HG02938 (cell line): ENCODE results near the gene PROM2.
"Not testable (repeated sequence)": the region's sequence is repeated elsewhere in the genome, so short reads cannot be mapped to it uniquely, and the experiment has no call there.

ENCODE experiments used
- ATAC-seq: cut with Tn5 transposase; IDR thresholded peaks from one replicate; pipeline ENCODE4 v1.9.1; 2021; ENCODE audit warnings: mild to moderate bottlenecking, moderate library complexity; ENCODE audit not compliant: unreplicated experiment

The PROM2 gene

DNA sequence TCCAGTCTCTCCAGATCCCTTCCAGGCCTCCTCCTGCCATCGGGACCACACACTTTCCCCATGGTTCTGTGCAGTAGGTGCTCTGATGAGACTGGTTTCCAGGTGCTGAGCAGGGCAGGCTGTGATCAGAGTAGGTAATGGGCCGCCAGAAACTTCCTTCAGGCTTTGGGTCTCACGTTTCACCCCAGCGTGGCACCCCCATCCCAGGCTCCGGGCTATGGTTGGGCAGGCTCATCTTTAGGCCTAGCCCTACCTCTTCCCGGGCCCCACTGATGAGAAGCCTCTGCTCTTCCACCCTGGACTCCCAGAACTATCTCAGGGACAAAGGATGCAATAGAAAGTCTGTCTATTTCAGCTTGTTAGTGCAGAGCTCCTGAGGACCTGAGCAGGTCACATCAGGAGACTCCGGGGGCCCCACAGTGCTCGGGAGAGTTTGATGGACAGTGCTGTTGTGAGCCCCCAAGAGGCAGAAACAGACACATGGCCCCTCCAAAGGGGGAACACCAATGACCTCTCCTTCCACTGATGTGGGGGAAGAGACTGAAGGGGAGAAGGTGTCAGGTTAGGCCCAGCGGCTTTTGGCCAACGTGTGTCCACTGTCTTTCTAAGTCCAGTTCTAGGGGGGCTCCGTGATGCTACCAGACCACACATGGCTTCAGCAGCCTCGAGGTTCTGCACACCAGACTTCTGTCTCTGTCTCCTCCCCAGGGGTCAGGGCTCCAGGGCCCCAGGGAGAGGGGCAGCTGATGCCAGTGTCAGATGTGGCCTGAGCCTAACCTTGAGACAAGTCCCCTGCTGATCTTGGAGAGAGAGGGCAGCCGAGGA is 5.8 kb upstream of the PROM2 start:
- ATAC-seq, result no peak

DNA sequence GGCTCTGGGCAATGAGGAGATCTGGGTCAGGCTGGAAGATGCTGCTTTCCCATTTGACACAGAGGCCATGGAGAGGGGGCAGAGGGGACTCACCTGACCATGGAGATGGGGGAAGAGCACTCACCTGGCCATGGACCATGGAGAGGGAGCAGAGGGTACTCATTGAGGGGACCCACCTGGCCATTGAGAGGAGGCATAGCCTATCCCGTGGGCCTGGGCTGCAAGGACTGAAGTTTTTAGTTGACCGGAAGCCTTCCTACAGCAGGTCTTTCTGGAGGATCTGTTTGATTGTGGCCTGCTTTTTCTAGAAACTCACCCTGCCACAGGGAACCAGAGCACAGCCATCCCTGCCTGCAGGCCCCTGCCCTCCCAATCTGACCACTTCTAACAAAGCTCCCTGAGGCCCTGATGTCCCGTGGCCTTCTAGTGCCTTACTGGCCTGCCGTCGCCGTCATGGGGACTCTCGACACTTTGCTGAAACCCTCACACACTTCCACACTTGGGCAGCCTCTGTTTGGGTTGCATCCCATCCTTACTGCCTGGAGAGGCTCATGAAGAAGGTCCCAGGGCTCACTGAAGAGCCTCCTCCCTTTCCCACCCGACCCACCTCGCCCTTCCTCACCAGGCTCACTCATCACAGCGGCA is 5.1 kb upstream of the PROM2 start:
- ATAC-seq, result no peak

GRCh38 chr2:95269745-95270144 is 4.5 kb upstream of the PROM2 start:
- not testable (repeated sequence) for ATAC-seq

- ATAC-seq, result no peak
Observed at GRCh38 chr2:95270541-95271081, 3.6 kb upstream of the PROM2 start.

DNA sequence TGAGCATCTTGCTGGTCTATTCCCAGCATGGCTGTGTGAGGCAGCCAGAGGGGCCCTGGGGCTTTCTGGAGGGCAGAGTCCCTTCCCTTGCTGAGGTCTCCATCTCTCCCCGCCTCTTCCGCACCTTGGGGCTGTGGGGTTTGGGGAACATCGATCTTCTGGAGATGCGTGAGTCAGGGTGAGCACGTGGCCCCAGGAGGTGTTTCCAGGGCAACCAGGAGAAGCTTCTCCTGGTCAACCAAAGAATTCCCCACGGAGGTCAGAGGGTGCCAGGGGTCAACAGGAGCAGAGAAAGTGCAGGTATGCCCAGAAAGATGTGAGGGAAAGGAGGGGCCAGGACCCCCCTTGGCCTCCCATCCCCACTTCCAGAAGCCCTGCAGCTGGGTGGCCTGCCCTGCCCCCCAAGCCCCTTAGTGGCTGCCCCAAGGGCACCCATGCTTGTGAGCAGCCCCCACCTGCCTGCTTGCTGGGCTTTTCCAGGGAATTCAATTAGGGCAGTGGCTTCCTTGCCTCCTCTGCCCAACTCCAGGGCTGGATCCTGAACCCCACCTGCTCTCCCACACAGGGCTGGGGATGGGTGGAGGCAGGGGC is 2.8 kb upstream of the PROM2 start:
- no peak for ATAC-seq

DNA sequence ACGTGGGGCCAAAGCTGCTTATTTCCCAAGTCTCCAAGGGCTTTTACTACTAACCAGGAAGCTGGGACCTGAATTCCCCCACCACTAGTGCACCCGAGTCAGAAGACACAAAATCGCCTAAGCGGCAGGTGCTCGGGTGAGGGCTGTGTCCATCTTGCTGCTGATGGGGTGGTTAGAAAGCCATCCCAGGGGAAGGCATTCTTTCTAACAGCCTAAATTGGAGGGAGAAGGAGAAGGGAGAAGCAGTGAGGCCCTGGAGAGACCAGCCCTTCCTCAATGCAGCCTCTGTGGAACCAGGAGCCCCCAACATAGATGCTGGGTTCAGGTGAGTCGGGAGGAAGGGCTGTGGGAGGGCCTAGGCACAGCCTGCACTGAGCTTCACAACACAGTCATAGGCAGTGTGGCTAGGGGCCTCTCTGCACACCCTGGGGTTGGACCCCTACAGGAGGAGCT is 1.9 kb upstream of the PROM2 start:
- ATAC-seq, result no peak

DNA sequence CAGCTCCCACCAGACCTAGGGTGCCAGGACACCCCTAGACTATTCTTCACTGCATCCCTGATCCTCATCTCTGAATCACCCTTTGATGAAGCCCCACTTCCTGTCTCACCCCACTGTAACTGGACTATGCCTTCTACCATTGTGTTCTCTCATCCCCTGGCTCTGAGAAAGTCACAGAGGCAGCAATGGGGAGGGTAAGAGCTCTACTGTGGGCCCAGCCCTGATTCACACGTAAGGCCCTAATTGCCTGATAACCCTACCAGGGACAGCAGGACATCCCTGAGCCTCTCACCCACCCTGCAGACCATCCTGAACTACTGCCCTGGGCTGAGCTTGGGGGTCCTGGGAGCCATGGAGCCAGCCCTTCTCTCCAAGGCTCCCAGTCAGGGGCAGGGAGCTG is 1.5 kb upstream of the PROM2 start:
- ATAC-seq, result no peak

- ATAC-seq, result no peak
Observed at GRCh38 chr2:95273566-95274290, 521 bp upstream of the PROM2 start.

DNA sequence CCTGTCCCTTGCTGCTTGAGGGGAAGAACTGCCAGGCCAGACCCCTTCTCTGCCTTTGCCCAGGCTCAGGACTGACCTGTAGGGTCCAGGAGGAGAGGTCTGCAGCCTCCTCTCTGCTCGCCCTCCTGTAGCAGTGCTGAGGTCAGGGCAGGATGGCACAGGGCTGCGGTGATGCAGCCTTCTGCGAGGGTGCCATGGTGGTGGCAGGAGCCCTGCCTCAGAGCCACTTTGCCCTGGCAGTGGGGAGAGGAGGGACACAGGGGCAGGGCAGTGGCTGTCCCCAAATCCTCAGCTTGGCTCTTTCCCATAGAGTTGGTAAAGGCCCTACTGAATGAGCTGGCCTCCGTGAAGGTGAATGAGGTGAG is 884 bp downstream of the PROM2 start:
- ATAC-seq, result no peak

GRCh38 chr2:95275601-95276243 is 1.5 kb downstream of the PROM2 start:
- ATAC-seq, result no peak

DNA sequence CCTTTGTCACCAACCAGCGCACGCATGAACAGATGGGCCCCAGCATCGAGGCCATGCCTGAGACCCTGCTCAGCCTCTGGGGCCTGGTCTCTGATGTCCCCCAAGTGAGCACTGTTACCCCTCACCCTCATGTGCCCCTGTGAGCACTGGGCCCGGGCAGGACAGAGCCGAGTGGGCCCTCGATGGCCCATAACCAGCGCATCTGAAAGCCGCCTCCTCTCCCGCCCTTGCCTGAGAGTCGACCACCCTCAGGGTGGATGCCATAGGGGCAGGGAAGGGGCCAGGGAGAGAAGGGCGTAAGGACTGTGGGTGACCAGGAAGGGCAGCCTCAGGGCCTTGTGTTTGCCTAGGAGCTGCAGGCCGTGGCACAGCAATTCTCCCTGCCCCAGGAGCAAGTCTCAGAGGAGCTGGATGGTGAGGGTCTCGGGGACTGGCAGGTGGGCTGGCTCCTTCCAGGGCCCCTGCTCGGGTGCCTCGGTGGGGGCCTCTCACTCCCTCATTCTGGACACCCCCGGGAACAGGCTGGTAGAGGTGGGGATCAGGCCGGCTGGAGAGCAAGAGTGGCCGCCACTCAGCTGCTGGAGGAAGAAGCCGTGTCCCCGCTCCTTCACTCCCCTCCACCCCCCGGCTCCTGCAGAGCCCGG is 2.1 kb downstream of the PROM2 start:
- ATAC-seq, result no peak

DNA sequence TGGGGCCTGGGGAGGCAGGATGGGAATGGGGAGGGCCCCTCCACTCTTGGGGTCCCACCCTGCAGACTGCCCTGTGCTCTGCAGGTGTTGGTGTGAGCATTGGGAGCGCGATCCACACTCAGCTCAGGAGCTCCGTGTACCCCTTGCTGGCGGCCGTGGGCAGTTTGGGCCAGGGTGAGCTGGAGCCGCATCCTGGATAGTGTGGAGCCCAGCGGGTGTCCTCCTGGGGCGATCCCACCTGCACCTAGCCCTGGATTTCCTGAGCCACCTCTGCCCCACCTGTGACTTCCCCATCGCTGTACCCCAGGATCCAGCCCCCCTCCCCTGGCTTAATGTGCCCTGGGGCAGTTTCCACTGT is 2.6 kb downstream of the PROM2 start:
- no peak for ATAC-seq

DNA sequence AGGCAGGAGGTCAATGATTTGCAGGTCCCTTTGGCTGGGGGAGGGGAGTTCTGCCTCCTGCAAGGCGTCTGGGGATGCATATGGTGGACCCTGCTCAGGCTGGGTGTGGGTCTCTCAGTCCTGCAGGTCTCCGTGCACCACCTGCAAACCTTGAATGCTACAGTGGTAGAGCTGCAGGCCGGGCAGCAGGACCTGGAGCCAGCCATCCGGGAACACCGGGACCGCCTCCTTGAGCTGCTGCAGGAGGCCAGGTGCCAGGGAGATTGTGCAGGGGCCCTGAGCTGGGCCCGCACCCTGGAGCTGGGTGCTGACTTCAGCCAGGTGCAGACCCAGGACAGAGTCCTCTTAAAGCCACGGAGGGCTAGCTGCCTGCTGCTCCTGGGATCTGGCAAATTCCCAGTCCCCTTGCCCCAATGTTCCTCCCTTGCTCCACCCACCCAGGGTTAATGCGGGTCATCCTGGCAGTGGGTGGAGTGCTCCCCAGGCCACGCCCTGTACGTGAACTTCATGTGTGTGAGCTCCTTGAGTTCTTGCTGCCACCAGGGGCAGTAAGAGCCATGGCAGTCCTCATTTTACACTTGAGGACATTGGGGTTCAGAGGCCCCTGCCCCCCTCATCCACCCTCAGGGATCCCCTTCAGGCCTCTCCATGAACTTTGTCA is 3.1 kb downstream of the PROM2 start:
- ATAC-seq, result no peak

DNA sequence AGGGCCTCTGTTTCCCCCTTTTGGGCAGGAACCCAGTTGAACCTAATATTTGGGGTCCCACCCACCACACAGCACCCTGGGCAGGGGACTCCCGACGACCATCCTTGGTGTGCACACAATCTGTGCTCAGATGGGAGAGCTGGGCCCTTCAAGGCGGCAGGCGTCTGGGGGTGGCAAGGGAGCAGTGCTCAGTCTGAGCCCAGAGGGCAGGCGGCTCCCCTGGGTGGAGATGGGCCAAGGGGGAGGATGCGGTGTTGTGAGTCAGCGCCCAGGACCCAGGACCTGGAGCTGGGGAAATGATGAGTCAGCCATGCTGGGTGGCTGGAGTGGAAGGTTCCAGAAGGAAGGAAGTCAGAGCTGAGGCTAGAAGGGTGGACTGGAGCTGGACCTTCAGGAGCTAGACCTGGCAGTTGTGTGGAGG is 3.8 kb downstream of the PROM2 start:
- ATAC-seq, result no peak

DNA sequence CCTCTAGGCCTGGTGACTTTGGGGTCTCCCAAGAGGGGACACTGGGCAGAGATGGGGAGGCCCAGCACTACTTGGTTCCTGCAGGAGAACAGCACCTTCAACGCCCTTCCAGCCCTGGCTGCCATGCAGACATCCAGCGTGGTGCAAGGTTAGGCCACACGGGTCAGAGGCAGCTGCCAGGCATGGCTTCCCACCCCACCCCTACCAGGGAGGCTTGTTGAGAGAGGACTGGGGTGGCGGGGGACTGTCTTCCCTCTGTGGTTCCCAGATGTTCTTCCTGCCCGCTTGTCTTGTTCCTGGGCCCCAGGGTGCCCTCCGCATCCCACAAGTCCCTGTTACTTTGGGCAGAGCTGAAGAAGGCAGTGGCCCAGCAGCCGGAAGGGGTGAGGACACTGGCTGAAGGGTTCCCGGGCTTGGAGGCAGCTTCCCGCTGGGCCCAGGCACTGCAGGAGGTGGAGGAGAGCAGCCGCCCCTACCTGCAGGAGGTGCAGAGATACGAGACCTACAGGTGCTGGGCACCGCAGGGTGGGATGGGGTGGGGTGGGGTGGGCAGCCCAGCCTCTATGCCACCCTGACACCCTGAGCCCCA is 4.5 kb downstream of the PROM2 start:
- ATAC-seq, result no peak

DNA sequence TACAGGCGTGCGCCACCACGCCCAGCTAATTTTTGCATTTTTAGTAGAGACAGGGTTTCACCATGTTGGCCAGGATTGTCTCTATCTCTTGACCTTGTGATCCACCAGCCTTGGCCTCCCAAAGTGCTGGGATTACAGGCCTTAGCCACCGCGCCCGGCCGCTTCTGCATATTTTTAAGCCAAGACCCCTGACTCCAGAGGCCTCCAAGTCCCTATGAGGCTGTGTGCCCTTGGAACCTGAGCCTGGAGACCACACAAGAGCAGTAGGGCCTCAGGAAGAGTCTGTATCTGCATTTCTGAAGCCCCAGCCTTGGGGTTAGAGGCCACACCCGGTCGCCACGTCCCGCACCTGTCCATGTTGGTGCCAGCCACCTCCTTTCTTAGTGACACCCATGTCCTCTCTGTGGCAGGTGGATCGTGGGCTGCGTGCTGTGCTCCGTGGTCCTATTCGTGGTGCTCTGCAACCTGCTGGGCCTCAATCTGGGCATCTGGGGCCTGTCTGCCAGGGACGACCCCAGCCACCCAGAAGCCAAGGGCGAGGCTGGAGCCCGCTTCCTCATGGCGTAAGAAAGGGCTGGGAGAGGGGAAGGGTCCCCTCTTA is 5.3 kb downstream of the PROM2 start:
- no peak for ATAC-seq

GRCh38 chr2:95281071-95281470 is 6.8 kb downstream of the PROM2 start:
- no peak for ATAC-seq

DNA sequence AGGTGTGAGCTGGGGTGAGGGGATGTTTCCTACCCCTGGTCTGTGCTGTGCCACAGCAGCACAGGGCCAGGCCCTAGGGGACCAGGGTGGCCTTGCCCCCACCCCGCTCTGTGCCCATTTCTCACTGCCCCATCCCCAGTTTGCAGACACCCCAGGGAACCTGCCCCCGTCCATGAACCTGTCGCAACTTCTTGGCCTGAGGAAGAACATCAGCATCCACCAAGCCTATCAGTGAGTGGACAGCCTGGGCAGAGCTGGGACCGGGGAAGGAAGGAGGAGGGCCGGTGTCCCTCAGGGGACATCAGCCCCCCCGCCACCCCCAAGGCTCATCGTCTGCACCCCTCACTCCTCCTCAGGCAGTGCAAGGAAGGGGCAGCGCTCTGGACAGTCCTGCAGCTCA is 7.5 kb downstream of the PROM2 start:
- ATAC-seq, result no peak

- no peak for ATAC-seq
Observed at GRCh38 chr2:95282458-95282857, 8.2 kb downstream of the PROM2 start.
